ENCODE results near the gene HLA-DRA. TPM values are rescaled to one million over a fixed set of nuclear protein-coding genes. Genes with fewer than 3 reads are reported as not detected.

The HLA-DRA gene
- total RNA-seq = 240 and 242 TPM in 2 replicates

GRCh38 chr6:32439602-32440214 lies at the start of gene HLA-DRA:
Gene HLA-DRA, plus strand, starts transcription at chr6:32439887. Its CDS starts 64 bp downstream, at chr6:32439951.
- intact Hi-C loops (cut with micrococcal nuclease) = no loop called here

DNA sequence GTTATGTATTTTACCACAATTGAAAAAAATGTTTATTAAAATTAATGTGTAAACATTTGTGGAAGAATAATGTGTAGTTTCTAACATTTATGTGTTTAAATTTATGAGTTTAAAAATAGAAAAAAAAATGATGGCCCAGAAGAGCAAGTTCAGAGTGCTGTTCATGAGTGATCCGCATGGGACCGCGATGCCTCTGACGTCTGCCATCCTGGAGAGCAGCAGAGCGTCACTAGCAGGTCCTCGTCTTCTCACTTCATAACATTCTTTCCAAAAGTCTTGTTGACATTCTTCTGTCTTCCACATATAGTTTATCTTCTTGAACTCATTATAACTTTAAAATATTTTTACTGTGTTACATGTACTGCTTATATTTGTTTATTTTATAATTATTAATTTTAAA lies 48.2 kb upstream of the HLA-DRA start:
- intact Hi-C loops (cut with micrococcal nuclease) = no loop called here

- intact Hi-C loops (cut with micrococcal nuclease) = no loop called here
These were observed 45.8 kb upstream of the HLA-DRA start for GRCh38 chr6:32393665-32394420.

- intact Hi-C loops (cut with micrococcal nuclease) = no loop called here
These were observed 43.7 kb upstream of the HLA-DRA start for GRCh38 chr6:32396028-32396427.

GRCh38 chr6:32397252-32397920 lies 42.3 kb upstream of the HLA-DRA start:
- intact Hi-C loops (cut with micrococcal nuclease) = no loop called here

GRCh38 chr6:32401284-32401963 lies 38.3 kb upstream of the HLA-DRA start:
- intact Hi-C loops (cut with micrococcal nuclease) = no loop called here

- intact Hi-C loops (cut with micrococcal nuclease) = no loop called here
These were observed 36.9 kb upstream of the HLA-DRA start for GRCh38 chr6:32402812-32403211.

DNA sequence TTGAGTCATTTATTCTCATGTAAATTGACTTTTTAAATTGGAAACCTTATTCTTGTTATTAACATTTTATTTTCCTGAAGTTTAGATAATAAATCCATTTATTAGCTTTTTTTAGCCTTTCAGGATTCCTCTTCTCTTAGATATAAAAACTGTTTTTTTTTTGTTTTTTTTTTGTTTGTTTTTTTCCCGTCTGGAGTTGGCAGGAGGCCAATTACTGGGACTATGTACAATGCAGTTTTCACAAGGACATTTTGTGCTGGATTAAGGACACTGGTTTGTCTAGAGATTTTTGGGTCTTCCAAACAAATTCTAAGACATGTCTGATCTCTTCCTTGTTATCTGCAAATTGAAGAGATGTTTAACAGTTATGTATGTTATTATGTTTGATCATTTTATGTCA lies 34.0 kb upstream of the HLA-DRA start:
- intact Hi-C loops (cut with micrococcal nuclease) = no loop called here

- intact Hi-C loops (cut with micrococcal nuclease) = no loop called here
These were observed 33.5 kb upstream of the HLA-DRA start for GRCh38 chr6:32406197-32406596.

DNA sequence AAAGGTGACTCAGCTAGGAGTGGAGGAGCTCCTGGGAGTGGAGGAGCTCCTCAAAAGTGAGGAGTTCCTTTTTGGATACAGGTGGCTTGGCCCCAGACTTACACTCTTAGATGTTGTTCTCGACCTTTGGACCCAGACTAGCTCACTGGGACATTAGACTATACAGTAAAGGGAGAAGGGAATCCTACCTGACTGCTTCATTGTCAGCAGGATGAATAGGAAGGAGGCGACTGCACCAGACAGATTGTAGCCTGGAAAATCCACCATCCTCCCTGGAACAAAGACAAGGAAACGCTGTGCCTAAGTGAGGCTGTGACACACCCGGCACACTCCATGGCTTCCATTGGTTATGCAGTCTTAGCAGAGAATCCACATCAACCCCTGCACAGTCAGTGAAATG lies 32.8 kb upstream of the HLA-DRA start, which contains the start of gene BTNL2:
Gene BTNL2 (minus strand): TSS at position 325 of the 400 bp plus-strand sequence. CDS start 58 bp downstream, at position 267.
- intact Hi-C loops (cut with micrococcal nuclease) = no loop called here

DNA sequence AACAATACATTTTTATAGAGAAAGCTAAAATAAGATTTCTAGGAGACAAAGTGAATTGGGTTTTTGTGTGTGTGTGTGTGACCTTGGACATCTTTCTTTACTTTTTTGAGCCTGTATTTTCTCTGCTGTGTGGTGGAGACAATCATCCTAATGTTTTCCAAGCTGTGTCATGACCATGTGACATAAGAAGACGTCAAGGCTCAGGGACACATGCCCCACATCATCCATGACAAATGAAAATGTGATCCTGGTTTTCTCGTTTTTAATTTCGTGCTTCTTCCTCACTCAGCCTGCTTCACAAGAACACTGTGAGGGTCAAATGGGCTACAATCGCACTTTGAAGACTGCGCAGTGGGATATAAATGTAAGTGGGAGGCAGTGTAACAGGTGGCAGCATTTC lies 28.8 kb upstream of the HLA-DRA start:
- intact Hi-C loops (cut with micrococcal nuclease) = no loop called here

GRCh38 chr6:32411566-32412327 lies 27.9 kb upstream of the HLA-DRA start:
- intact Hi-C loops (cut with micrococcal nuclease) = no loop called here

GRCh38 chr6:32413427-32414047 lies 26.1 kb upstream of the HLA-DRA start:
- intact Hi-C loops (cut with micrococcal nuclease) = loop anchor here (1.0 to 2.0 kb wide), 7 partner anchors 23 to 455 kb away; no protein-coding TSS in a partner anchor

- intact Hi-C loops (cut with micrococcal nuclease) = loop anchor here (2.0 kb wide), 2 partner anchors 21 to 277 kb away; no protein-coding TSS in a partner anchor
These were observed 24.1 kb upstream of the HLA-DRA start for GRCh38 chr6:32415521-32416019.

DNA sequence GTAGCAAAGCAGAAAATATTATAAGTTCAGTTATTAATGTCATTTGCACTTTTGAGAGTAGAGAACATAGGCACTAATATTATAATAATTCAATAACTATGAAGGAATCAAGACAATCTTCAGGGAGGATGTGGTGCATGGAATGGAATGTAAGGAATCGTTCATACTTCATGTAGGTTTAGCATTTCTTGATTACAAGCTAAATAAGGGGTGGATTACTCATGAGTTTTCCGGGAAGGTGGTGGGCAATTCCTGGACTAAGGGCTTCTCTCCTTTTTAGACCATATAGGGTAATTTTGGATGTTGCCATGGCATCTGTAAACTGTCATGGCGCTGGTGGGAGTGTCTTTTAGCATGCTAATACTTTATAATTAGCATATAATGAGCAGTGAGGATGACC lies 23.7 kb upstream of the HLA-DRA start:
- intact Hi-C loops (cut with micrococcal nuclease) = no loop called here

DNA sequence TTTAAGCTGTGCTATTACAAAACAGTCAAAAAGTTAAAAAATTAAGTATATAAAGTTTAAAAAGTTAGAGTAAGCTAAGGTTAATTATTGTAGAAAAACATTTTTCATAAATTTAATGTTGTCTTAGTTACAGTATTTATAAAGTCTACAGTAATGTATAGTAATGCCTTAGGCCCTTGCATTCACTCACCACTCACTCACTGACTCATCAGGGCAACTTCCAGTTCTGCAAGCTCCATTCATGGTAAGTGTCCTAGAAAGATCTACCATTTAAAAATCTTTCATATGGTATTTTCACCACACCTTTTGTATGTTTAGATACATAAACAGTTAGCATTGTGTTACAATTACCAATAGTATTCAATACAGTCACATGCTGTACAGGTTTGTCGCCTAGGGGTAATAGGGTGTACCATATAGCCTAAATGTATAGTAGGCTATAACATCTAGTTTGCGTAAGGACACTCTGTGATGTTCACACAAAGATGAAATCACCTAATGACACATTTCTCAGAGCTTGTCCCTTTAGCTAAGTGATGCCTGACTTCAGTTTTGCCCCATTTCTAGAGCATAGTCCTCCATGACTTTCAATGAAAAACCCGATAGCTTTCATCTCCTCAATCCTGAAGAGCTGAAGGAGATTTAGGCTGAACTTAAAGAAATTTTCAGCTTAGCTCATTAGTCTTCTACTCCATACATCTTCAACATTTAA lies 14.9 kb upstream of the HLA-DRA start:
- intact Hi-C loops (cut with micrococcal nuclease) = no loop called here

DNA sequence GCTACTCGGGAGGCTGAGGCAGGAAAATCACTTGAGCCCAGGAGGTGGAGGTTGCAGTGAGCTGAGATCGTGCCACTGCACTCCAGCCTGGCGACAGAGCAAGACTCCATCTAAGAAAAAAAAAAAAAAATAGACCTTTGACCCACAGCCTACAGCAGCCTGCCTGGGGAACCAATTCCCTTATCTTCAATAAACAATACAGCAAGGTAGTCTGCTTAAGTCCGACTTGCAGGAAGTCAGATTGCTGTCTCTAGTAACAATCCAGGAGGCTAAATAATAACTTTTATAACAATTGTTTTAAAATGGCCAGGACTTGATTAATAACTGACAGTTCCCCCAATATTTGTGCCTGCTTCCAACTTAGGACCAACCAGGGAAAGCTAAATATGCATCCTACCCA lies 13.3 kb upstream of the HLA-DRA start:
- intact Hi-C loops (cut with micrococcal nuclease) = no loop called here

DNA sequence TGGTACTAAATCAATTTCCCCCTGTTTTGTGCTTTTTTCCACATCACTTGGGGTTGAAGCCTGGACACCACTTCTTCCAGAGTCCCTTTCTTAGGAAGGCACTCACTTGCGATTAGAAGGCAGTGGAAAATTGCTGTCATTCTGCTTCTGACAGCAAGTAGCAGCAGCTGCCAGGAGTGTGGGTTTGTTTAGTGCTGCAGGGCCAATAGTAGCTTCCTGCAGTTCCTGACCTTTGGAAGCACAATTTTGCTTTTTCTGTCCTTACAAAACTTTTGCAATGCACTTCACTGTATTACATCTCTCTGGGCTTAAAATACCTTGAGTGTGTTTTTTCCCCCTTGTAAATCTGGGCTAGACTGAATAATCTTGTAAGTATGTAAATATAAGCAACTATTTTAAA lies 12.5 kb upstream of the HLA-DRA start:
- intact Hi-C loops (cut with micrococcal nuclease) = no loop called here

DNA sequence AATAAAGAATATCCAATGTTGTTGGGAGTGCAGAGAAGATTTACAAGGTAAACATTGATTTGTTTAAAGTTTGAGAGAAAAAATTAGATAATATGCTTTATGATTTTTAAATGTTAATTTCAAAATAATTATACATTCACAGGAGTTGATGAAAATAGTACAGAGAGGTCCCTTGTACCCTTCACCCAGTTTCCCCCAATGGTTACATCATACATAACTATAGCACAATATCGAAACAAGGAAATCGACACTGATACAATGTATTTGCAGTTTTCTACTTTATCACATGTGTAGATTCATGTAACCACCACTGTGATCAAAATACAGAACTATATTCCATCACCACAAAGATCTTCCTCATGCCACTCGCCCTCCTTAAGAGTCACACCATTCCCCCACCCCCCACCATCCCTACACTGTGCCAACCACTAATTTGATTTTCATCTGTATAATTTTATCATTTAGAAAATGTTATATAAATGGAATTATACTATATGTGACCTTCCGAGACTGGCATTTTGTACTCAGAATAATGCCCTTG lies 11.7 kb upstream of the HLA-DRA start:
- intact Hi-C loops (cut with micrococcal nuclease) = no loop called here
